Measurements from ENCODE around the gene RBMY1E.
"Not testable (repeated sequence)": the region's sequence is repeated elsewhere in the genome, so short reads cannot be mapped to it uniquely, and the experiment has no call there.

- TF ChIP-seq CTCF, POLR2A, EP300 (IDR thresholded peaks at IDR 0.05): not testable (repeated sequence)
Observed at GRCh38 chrY:21894426-21894825, 23.4 kb downstream of the RBMY1E start, which contains the start of gene RBMY1D.
